Heart left ventricle (tissue), 16 donors: Measurements from ENCODE around the gene RAD23A. TPM values are rescaled to one million over a fixed set of nuclear protein-coding genes. Genes with fewer than 3 reads are reported as not detected.

Experiments
- ATAC-seq, 4 donors: fragments of 200-7000 bp; cut with Tn5 transposase; one replicate each; pipeline ENCODE4 v1.9.1; 2020 to 2022; ENCODE audit warnings: moderate library complexity in 4 of 4, mild to moderate bottlenecking in 3 of 4, moderate number of reproducible peaks in 1 of 4
- DNase-seq, 5 donors: peaks; one replicate each; pipeline ENCODE4 v3.0.0-alpha.2; 2020
- H3K27ac ChIP-seq, 12 donors: fragments of 200-600 bp; sonication (generic) in 4 of 12; one replicate each; pipeline versions ENCODE4 v1.5.0 to v1.8.0; 2016 to 2022; ENCODE audit warnings: mild to moderate bottlenecking in 2 of 12
- H3K27me3 ChIP-seq, 9 donors: fragments of 200-600 bp; sonication (generic) in 2 of 9; one replicate each; pipeline versions ENCODE4 v1.5.1 to v1.8.0; 2016 to 2022; ENCODE audit warnings: mild to moderate bottlenecking in 3 of 9
- H3K36me3 ChIP-seq, 9 donors: fragments of 200-600 bp; sonication (generic) in 2 of 9; one replicate each; pipeline versions ENCODE4 v1.5.0 to v1.8.0; 2018 to 2022; ENCODE audit warnings: mild to moderate bottlenecking in 2 of 9
- H3K4me1 ChIP-seq, 12 donors: fragments of 200-600 bp; sonication (generic) in 4 of 12; one replicate each; pipeline versions ENCODE4 v1.5.0 to v1.8.0; 2016 to 2022; ENCODE audit warnings: mild to moderate bottlenecking in 3 of 12
- H3K4me3 ChIP-seq, 12 donors: fragments of 200-600 bp; sonication (generic) in 4 of 12; one replicate each; pipeline versions ENCODE4 v1.5.0 to v1.8.0; 2017 to 2022; ENCODE audit warnings: mild to moderate bottlenecking in 9 of 12, moderate library complexity in 4 of 12
- H3K9me3 ChIP-seq, 12 donors: fragments of 200-600 bp; sonication (generic) in 4 of 12; one replicate each; pipeline versions ENCODE4 v1.5.0 to v1.8.0; 2016 to 2022; ENCODE audit warnings: mild to moderate bottlenecking in 1 of 12
- POLR2A ChIP-seq, 2 donors: fragments of 450-650 bp; IDR thresholded peaks; one replicate each; pipeline ENCODE4 v1.6.1; 2017; ENCODE audit warnings: antibody characterized with exemption in 2 of 2, mild to moderate bottlenecking in 2 of 2, moderate library complexity in 2 of 2
- WGBS, 4 donors: extraction: QIAGEN DNeasy Blood & Tissue Kit in 2 of 4; methylation state at CpG; one replicate each; pipeline versions ENCODE4 v1.1.5 to v1.1.7; 2013 to 2018; 5-methylcytosine and 5-hydroxymethylcytosine counted together
- intact Hi-C, 10 donors: fragments of 100-400 bp; cut with DNase I; formaldehyde crosslinking; loops; one replicate each; pipeline versions ENCODE4 v1.11.1 to v1.14.2; 2022
- polyA plus RNA-seq, 2 donors: library from polyadenylated mRNA; stranded (reverse); fragments of 200-250 nt; gene quantifications; one replicate each; pipeline ENCODE4 v1.2.3, GENCODE V29; 2013
- total RNA-seq, 9 donors: library from RNA; depleted of rRNA in 2 of 9; stranded (reverse); fragments of >200 nt in 2 of 9; fragmentation: NEBNext Ultra II Directional in 3 of 9; extraction: Animal tissue kit (Norgen Biotek cat#: 25700) in 3 of 9; gene quantifications; one replicate each; pipeline versions ENCODE4 v1.1.0 to v1.2.4, GENCODE V29; 2016 to 2023
- TF ChIP-seq, protein P1 (sequence below), 12 donors: fragments of 200-600 bp; sonication (generic) in 4 of 12; IDR thresholded peaks; one replicate each; pipeline versions ENCODE4 v1.5.0 to v1.8.0; 2018 to 2022; ENCODE audit warnings: antibody characterized with exemption in 12 of 12, mild to moderate bottlenecking in 5 of 12
- donor health status: ischemic (EF 13 %, LVEDD 7.1; RV severe dilation, severe dysfunction).
- donor health status: healthy with polysubstance abuse.
- donor health status: DM: no; HTN: yes; CAD: no.
- donor health status: DM: no; HTN: no; CAD: no.
- donor health status: ischemic (EF 25% LVEDD 6.9; RV normal size, moderate dysfunction).
- donor health status: ischemic (EF 25% LVEDD 5.7; RV mildly dilated, moderate dysfunction).
- donor health status: healthy.
- donor health status: DM: yes; HTN: yes; CAD: no.
- donor health status: ischemic (EF 35%, LVEDD 5.7; RV mildly dilated, moderate dysfunction).
- donor health status: nonischemic (EF 11% LVEDD 7.7; RV severe dilation, severe dysfunction).
- donor health status: DM: yes; HTN: yes; CAD: no.
- donor health status: PGD.
- donor health status: ischemic (EF 29% LVEDD 5.4; RV normal size, mild dysfunction).
- donor health status: nonischemic (EF 23%, LVEDD 6.1; RV moderate dilation, normal function).

RAD23A gene
- total and polyA plus RNA-seq, 11 donors: 130 to 272 (median 162) TPM

DNA sequence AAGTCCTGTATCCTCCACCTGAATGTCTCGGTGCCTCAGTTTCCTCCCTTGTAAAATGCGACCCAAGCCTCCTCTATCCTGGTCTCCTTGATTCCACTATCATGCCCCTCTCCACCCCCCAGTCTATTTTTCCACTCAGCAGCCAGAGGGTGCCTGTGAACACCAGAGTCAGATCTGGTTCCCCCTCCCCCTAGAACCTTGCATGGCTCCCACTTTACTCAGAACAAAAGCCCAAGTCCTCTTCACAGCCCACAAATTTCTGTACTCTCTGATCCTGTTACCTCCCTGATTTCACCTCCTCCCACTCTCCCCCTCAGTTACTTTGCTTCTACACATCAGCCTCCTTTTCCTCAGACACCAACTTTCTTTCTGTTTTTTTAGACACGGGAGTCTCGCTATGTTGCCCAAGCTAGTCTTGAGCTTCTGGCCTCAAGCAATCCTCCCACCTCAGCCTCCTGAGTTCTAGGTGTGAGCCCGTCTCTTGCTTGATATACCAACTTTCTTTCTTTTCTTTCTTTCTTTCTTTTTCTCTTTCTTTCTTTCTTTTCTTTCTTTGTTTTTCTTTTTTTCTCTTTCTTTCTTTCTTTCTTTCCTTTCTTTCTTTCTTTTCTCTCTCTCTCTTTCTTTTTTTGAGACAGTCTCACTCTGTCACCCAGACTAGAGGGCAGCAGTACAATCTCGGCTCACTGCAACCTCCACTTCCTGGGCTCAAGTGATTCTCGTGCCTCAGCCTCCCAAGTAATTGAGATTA is 24.6 kb downstream of the RAD23A start:
- Histone ChIP-seq H3K9me3 (no peaks in the 10 kb centered on the region), H3K4me3 (peak overlapping the region in 5 of 12 donors; percentile 10 to 31 (median 17))
- WGBS, 4 donors: 82 to 84% (median 83%) methylated on average over 7 of the region's 7 CpGs

DNA sequence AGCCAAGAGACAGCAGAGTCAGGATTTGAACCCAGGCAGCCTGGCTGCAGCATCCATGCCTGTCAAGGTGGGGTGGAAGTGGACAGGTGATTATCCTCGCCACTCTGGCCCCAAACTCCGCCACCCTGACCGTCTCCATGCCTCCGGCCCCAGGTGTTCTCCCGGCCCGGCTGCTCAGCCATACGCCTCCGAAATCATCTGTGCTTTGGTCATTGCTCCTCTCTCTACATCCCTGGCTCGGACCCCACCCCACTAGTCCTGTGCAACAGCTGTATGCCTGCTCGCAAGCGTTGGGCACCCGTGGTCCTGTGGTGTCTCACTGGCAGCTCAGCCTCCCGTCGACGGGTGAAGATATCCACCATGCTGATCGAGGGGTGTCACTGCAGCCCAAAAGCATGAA is 27.6 kb downstream of the RAD23A start:
- TF ChIP-seq, protein P1, sequence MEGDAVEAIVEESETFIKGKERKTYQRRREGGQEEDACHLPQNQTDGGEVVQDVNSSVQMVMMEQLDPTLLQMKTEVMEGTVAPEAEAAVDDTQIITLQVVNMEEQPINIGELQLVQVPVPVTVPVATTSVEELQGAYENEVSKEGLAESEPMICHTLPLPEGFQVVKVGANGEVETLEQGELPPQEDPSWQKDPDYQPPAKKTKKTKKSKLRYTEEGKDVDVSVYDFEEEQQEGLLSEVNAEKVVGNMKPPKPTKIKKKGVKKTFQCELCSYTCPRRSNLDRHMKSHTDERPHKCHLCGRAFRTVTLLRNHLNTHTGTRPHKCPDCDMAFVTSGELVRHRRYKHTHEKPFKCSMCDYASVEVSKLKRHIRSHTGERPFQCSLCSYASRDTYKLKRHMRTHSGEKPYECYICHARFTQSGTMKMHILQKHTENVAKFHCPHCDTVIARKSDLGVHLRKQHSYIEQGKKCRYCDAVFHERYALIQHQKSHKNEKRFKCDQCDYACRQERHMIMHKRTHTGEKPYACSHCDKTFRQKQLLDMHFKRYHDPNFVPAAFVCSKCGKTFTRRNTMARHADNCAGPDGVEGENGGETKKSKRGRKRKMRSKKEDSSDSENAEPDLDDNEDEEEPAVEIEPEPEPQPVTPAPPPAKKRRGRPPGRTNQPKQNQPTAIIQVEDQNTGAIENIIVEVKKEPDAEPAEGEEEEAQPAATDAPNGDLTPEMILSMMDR (IDR thresholded peaks at IDR 0.05): no peak
- TF ChIP-seq POLR2A (IDR thresholded peaks at IDR 0.05): no peak
- DNase-seq: no peak

More for the DNA sequence above, 24.6 kb downstream of the RAD23A start:
- TF ChIP-seq, protein P1 (IDR thresholded peaks at IDR 0.05): no peak
- no peak for TF ChIP-seq POLR2A (IDR thresholded peaks at IDR 0.05)
- Histone ChIP-seq H3K27me3 (no peaks in the 10 kb centered on the region), H3K27ac (peak overlapping the region in 11 of 12 donors; percentile 69 to 90 (median 85)), H3K4me1 (peaks cover 0 to 26% (median 6%) of the 10 kb centered on the region in 12 donors), H3K36me3 (no peaks in the 10 kb centered on the region)
- DNase-seq (no peak), ATAC-seq (no peak)
- intact Hi-C loops: loop anchor here in 5 of 10 donors (2.0 to 10.0 kb wide), 3 partner anchors 291 to 625 kb away; no protein-coding TSS in a partner anchor

DNA sequence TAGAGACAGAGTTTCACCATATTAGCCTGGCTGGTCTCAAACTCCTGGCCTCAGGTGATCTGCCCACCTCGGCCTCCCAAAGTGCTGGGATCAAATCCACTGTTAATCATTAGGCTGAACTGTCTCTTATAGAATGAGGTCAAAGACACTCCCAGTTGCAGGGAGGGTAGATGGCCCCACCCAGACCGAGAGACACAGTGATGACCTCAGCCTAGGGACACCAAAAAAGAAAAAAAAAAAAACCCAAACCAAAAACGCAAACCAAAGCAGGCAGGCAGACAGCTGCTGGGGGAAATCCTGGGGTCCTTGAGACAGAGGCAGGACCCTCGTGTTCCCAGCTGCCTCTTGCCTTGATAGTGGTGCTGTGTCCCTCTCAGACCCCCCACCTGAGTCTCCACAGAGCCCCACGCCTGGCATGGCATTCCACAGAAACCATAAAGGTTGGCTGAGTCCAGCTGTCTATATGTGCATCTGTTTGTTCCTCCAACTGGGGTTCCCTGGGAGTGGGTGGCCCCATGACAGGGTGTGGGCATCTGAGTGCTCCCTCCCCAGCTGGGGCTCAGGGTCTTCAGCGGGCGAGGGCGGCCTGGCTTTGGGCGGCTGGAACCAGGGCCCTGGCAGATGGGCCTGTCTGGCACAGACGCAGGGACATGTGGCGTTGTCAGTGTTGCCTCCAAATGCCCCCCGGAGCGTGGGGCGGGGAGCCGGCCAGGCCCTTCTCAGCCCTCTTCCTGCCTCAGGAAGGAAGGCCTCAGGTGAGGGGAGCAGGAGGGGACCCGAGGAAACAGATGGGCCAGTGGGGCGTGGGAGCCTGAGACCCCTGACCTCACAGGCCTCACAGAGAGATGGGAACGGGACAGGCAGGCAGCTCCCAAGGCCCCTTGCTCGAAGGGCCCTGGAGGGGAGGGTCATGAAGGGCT is 28.9 kb downstream of the RAD23A start:
- DNase-seq: no peak

More for the DNA sequence above, 27.6 kb downstream of the RAD23A start:
- no peaks in the 10 kb centered on the region for H3K27me3 ChIP-seq
- intact Hi-C loops: loop anchor here in 4 of 10 donors (10.0 kb wide), 2 partner anchors 612 to 622 kb away; no protein-coding TSS in a partner anchor
- H3K27ac ChIP-seq: no peak overlapping the region
- H3K9me3 ChIP-seq: no peaks in the 10 kb centered on the region
- no peak for ATAC-seq
- no peak overlapping the region for H3K4me3 ChIP-seq
- no peaks in the 10 kb centered on the region for H3K36me3 ChIP-seq
- H3K4me1 ChIP-seq: peaks cover 0 to 28% (median 4%) of the 10 kb centered on the region in 12 donors
- WGBS, 4 donors: 78 to 84% (median 83%) methylated on average over 15 to 16 of the region's 16 CpGs

More for the DNA sequence above, 28.9 kb downstream of the RAD23A start:
- TF ChIP-seq, protein P1 (IDR thresholded peaks at IDR 0.05): no peak
- intact Hi-C loops: loop anchor here in 7 of 10 donors (5.0 to 10.0 kb wide), 6 partner anchors 283 to 620 kb away; no protein-coding TSS in a partner anchor
- Histone ChIP-seq H3K4me3 (no peak overlapping the region), H3K27me3 (no peaks in the 10 kb centered on the region), H3K4me1 (peaks cover 0 to 28% (median 4%) of the 10 kb centered on the region in 12 donors), H3K36me3 (no peaks in the 10 kb centered on the region), H3K27ac (no peak overlapping the region), H3K9me3 (no peaks in the 10 kb centered on the region)
- 61 to 67% (median 65%) methylated on average over 15 to 19 of the region's 19 CpGs for WGBS, 4 donors
- no peak for ATAC-seq
